Left ventricle myocardium inferior (tissue), 1 donor: ENCODE measurements around the gene ZFPL1. TPM values are rescaled to one million over a fixed set of nuclear protein-coding genes. Genes with fewer than 3 reads are reported as not detected.

Experiments
- DNase-seq: peaks from one replicate; pipeline ENCODE4 v3.0.0-alpha.2; 2020
- H3K27ac ChIP-seq: fragments of 200-600 bp; replicated peaks from 2 replicates; pipeline ENCODE4 v1.8.0; 2021
- H3K27me3 ChIP-seq: fragments of 200-600 bp; 2 replicates; pipeline ENCODE4 v1.8.0; 2021; ENCODE audit warnings: low read depth
- H3K36me3 ChIP-seq: fragments of 200-600 bp; 2 replicates; pipeline ENCODE4 v1.8.0; 2021
- H3K4me1 ChIP-seq: fragments of 200-600 bp; 2 replicates; pipeline ENCODE4 v1.8.0; 2021
- H3K4me3 ChIP-seq: fragments of 200-600 bp; 2 replicates; pipeline ENCODE4 v1.8.0; 2021; ENCODE audit warnings: mild to moderate bottlenecking, moderate library complexity
- H3K9me3 ChIP-seq: fragments of 200-600 bp; replicated peaks from 2 replicates; pipeline ENCODE4 v1.8.0; 2021
- CTCF ChIP-seq: fragments of 200-600 bp; IDR thresholded peaks from 2 replicates; pipeline ENCODE4 v1.8.0; 2021; ENCODE audit warnings: antibody characterized with exemption, mild to moderate bottlenecking, borderline replicate concordance
- intact Hi-C: fragments of 100-400 bp; cut with micrococcal nuclease; formaldehyde crosslinking; loops from one replicate; pipeline ENCODE4 v1.11.0; 2022
- total RNA-seq: library from RNA; stranded (reverse); fragmentation: NEBNext Ultra II Directional; extraction: Animal tissue kit (Norgen Biotek cat#: 25700); gene quantifications from one replicate; pipeline ENCODE4 v1.2.1, GENCODE V29; 2021
- donor health status: DM: no; HTN: yes; CAD: no; lungs with severe emphysema.

ZFPL1 gene
- total RNA-seq, 1 donor from 2014 or later, result 23.1 TPM

- Histone ChIP-seq H3K27ac (no peak overlapping the region), H3K36me3 (peaks cover 78% of the 10 kb centered on the region), H3K4me1 (peaks cover 16% of the 10 kb centered on the region), H3K9me3 (no peaks in the 10 kb centered on the region), H3K4me3 (no peak overlapping the region), H3K27me3 (no peaks in the 10 kb centered on the region)
- TF ChIP-seq CTCF, result no peak
- intact Hi-C loops, result no loop called here
- no peak for DNase-seq
Measured at GRCh38 chr11:65126624-65127274, 42.7 kb downstream of the ZFPL1 start.

DNA sequence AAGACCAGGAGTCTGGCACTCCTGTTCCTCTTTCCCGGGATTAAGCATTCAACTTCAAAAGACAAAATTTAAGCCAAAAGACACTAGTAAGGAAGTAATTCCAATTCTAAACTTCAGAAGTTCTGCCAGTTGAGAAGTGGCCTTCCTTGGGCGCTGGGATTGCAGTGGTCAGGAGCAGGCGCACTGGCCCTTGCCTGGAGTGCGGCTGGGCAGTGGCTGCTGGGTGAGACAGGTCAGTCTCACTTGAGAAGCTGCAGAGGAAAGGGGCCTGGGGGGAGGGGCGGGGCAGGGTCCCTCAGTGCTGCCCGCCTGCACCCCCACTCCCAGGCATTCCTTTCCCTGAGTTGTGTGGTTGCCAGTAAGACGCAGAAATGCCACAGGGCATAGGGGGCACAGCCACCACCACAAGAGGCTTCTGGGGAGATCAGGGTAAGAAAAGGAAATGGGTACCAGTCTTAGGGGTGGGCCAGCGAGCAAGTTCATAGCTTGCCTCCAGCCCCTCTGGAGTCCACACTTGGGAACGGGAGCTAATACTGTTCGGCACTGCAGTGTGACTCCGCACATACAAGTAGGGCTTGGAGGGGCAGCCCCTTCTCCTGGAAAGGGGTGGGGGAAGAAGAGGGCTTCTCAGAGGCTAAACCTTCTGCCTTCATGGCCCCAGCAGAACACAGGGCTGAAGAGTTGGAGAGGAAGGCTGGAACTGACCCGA lies 43.6 kb downstream of the ZFPL1 start:
- Histone ChIP-seq H3K36me3 (peaks cover 87% of the 10 kb centered on the region), H3K4me1 (peaks cover 15% of the 10 kb centered on the region), H3K9me3 (no peaks in the 10 kb centered on the region), H3K27me3 (no peaks in the 10 kb centered on the region), H3K4me3 (no peak overlapping the region), H3K27ac (no peak overlapping the region)
- no peak for TF ChIP-seq CTCF
- intact Hi-C loops, result no loop called here
- no peak for DNase-seq

GRCh38 chr11:65128182-65129145 lies 44.4 kb downstream of the ZFPL1 start:
- H3K27me3 ChIP-seq, result no peaks in the 10 kb centered on the region
- intact Hi-C loops, result no loop called here
- no peak for DNase-seq
- no peak overlapping the region for H3K4me3 ChIP-seq
- no peak for TF ChIP-seq CTCF
- H3K9me3 ChIP-seq, result no peaks in the 10 kb centered on the region
- peaks cover 91% of the 10 kb centered on the region for H3K36me3 ChIP-seq
- H3K4me1 ChIP-seq, result peaks cover 15% of the 10 kb centered on the region
- no peak overlapping the region for H3K27ac ChIP-seq

DNA sequence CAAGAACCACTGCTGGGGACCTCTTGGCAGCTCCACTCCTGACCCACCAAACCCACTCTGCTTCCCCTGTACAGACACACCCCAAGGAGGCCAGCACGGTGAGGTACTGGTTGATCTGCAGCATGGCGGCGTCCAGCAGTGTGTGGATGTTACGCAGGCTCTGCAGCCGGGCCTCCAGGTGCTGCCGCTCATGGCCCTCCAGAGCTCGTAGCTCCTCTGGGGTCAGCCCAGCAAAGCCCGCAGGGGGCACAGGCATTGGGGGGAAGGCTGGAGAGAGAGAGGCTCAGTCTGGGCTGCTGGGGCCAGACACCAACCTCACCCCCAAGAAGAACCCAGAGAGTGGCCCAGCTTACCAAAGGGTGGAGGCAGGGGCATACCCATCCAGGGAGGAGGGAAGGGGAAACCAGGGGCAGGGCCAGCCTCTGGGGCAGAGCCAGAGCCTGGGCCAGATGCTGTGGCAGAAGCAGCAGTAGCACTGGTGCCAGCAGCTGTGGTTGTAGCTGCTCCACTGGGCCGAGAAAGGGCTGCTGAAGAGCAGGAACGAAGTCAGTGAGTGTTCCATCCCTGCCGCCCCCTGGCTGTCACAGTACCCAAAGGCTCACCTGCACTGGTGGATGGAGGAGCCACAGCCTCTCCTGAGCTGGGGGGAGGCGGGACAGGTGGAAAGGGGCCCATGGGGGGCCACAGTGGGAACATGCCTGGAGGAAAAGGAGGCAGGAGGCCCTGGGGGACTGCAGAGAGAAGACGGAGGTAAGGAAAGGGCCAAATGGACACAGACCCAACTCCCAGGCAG lies 45.8 kb downstream of the ZFPL1 start:
- intact Hi-C loops, result no loop called here
- H3K4me1 ChIP-seq, result peaks cover 23% of the 10 kb centered on the region
- TF ChIP-seq CTCF, result no peak
- peaks cover 82% of the 10 kb centered on the region for H3K36me3 ChIP-seq
- H3K27me3 ChIP-seq, result no peaks in the 10 kb centered on the region
- no peak overlapping the region for H3K4me3 ChIP-seq
- H3K9me3 ChIP-seq, result no peaks in the 10 kb centered on the region
- H3K27ac ChIP-seq, result no peak overlapping the region
- no peak for DNase-seq
